H1 (cell line): ENCODE data around the gene AMPD3. TPM values are rescaled to one million over a fixed set of nuclear protein-coding genes. Genes with fewer than 3 reads are reported as not detected.

Source experiments
- CTCF ChIA-PET: fragments of 300-600 bp; sonication (Branson Sonifier 250); formaldehyde crosslinking; loops from one replicate; lab custom pipeline; 2021; ENCODE audit not compliant: partially characterized antibody; lab: Charles Lee
- POLR2A ChIA-PET: fragments of 300-600 bp; sonication (Branson Sonifier 250); formaldehyde crosslinking; loops from one replicate; lab custom pipeline; 2021; ENCODE audit warnings: inconsistent platforms; ENCODE audit not compliant: partially characterized antibody; lab: Charles Lee
- DNase-seq, 2 experiments: peaks; one replicate each; pipeline versions ENCODE4 v3.0.0 to v3.0.0-alpha.2; 2010 to 2022; ENCODE audit warnings: low spot score in 2 of 2, low read depth in 1 of 2, mixed read lengths in 1 of 2
- FAIRE-seq: peaks from 2 replicates; lab custom pipeline; 2011; peaks lifted over from hg19 to GRCh38; lab: Jason Lieb, UNC
- H2AFZ ChIP-seq: 2 replicates; pipeline ENCODE4 v1.8.1; 2012; ENCODE audit warnings: low read length, inconsistent platforms
- H2AK5ac ChIP-seq: 2 replicates; pipeline ENCODE4 v1.6.1; 2013; ENCODE audit warnings: low read depth, low read length
- H2BK120ac ChIP-seq: replicated peaks from 2 replicates; pipeline ENCODE3; 2013; ENCODE audit warnings: low read depth, low read length, inconsistent platforms
- H2BK12ac ChIP-seq: 2 replicates; pipeline ENCODE4 v1.6.1; 2013; ENCODE audit warnings: low read depth, low read length
- H2BK15ac ChIP-seq: 2 replicates; pipeline ENCODE4 v1.6.1; 2013; ENCODE audit warnings: low read length
- H2BK20ac ChIP-seq: 2 replicates; pipeline ENCODE4 v1.6.1; 2013; ENCODE audit warnings: low read length
- H2BK5ac ChIP-seq: 2 replicates; pipeline ENCODE4 v1.6.1; 2013; ENCODE audit warnings: low read depth, low read length
- H3K14ac ChIP-seq: 2 replicates; pipeline ENCODE4 v1.6.1; 2013; ENCODE audit warnings: inconsistent platforms; ENCODE audit not compliant: insufficient read length
- H3K18ac ChIP-seq: 2 replicates; pipeline ENCODE4 v1.6.1; 2013; ENCODE audit warnings: low read length; ENCODE audit errors: extremely low read depth
- H3K23ac ChIP-seq: 2 replicates; pipeline ENCODE4 v1.6.1; 2013; ENCODE audit warnings: inconsistent platforms; ENCODE audit not compliant: insufficient read length
- H3K23me2 ChIP-seq: 2 replicates; pipeline ENCODE4 v1.6.1; 2013; ENCODE audit warnings: low read depth, low read length
- H3K27ac ChIP-seq: 2 replicates; pipeline ENCODE4 v1.6.1; 2011; ENCODE audit warnings: low read depth, low read length, inconsistent platforms
- H3K27me3 ChIP-seq, 4 experiments: replicated peaks in 1 of 4; 1 replicate in 1 of 4; 2 replicates in 3 of 4; pipeline versions ENCODE4 v1.6.1 to v1.8.1; 2011 to 2013; ENCODE audit warnings: low read length in 3 of 4, mild to moderate bottlenecking in 3 of 4, inconsistent platforms in 2 of 4, mixed read lengths in 2 of 4, moderate library complexity in 1 of 4; ENCODE audit not compliant: control insufficient read depth in 3 of 4, insufficient read depth in 3 of 4; ENCODE audit errors: extremely low read depth in 1 of 4
- H3K36me3 ChIP-seq, 4 experiments: 2 replicates each; pipeline versions ENCODE4 v1.6.1 to v1.8.1; 2011 to 2013; ENCODE audit warnings: mild to moderate bottlenecking in 4 of 4, low read length in 3 of 4, moderate library complexity in 2 of 4, control low read depth in 1 of 4, inconsistent platforms in 1 of 4; ENCODE audit not compliant: insufficient read depth in 4 of 4, control insufficient read depth in 2 of 4
- H3K4ac ChIP-seq: replicated peaks from 2 replicates; pipeline ENCODE3; 2013; ENCODE audit warnings: low read length, low read depth, mixed read lengths, inconsistent platforms; ENCODE audit not compliant: insufficient read length
- H3K4me1 ChIP-seq, 4 experiments: replicated peaks in 1 of 4; 1 replicate in 1 of 4; 2 replicates in 3 of 4; pipeline versions ENCODE4 v1.6.1 to v1.8.1; 2011 to 2013; ENCODE audit warnings: low read length in 3 of 4, inconsistent platforms in 2 of 4, mixed read lengths in 1 of 4; ENCODE audit not compliant: insufficient read depth in 4 of 4, control insufficient read depth in 3 of 4
- H3K4me2 ChIP-seq, 2 experiments: 2 replicates each; pipeline versions ENCODE4 v1.6.1 to v1.8.1; 2011 to 2013; ENCODE audit warnings: low read depth in 2 of 2, low read length in 2 of 2, control low read depth in 1 of 2, inconsistent platforms in 1 of 2, mild to moderate bottlenecking in 1 of 2; ENCODE audit not compliant: insufficient read depth in 1 of 2
- H3K4me3 ChIP-seq, 4 experiments: fragments of 200-600, 300-600 bp in 1 of 4; sonication (generic), shearing (Covaris generic), sonication (Bioruptor Twin) in 1 of 4; 2 replicates each; pipeline versions ENCODE4 v1.5.1 to v1.8.1; 2011 to 2016; ENCODE audit warnings: low read length in 4 of 4, low read depth in 3 of 4, control low read depth in 2 of 4, inconsistent platforms in 2 of 4, mild to moderate bottlenecking in 2 of 4, mixed read lengths in 1 of 4, moderate library complexity in 1 of 4; ENCODE audit not compliant: insufficient read depth in 2 of 4; ENCODE audit errors: extremely low read depth in 1 of 4
- H3K56ac ChIP-seq: replicated peaks from 2 replicates; pipeline ENCODE3; 2013; ENCODE audit warnings: low read depth, mild to moderate bottlenecking, mixed read lengths, low read length, inconsistent platforms; ENCODE audit not compliant: insufficient read length
- H3K79me1 ChIP-seq: 2 replicates; pipeline ENCODE4 v1.6.1; 2013; ENCODE audit warnings: low read depth, low read length, control low read depth
- H3K79me2 ChIP-seq, 2 experiments: 2 replicates each; pipeline versions ENCODE4 v1.6.1 to v1.8.1; 2012 to 2013; ENCODE audit warnings: low read length in 2 of 2, mild to moderate bottlenecking in 2 of 2, inconsistent platforms in 1 of 2; ENCODE audit not compliant: insufficient read depth in 2 of 2, control insufficient read depth in 1 of 2
- H3K9ac ChIP-seq, 4 experiments: replicated peaks in 1 of 4; 1 replicate in 1 of 4; 2 replicates in 3 of 4; pipeline versions ENCODE4 v1.6.1 to v1.8.1; 2011 to 2013; ENCODE audit warnings: low read depth in 3 of 4, low read length in 3 of 4, control low read depth in 2 of 4, mild to moderate bottlenecking in 2 of 4, moderate library complexity in 2 of 4, inconsistent platforms in 1 of 4; ENCODE audit errors: extremely low read depth in 1 of 4
- H3K9me3 ChIP-seq, 2 experiments: 2 replicates each; pipeline versions ENCODE4 v1.6.1 to v1.8.1; 2012 to 2013; ENCODE audit warnings: mild to moderate bottlenecking in 2 of 2, moderate library complexity in 2 of 2, control low read depth in 1 of 2, inconsistent platforms in 1 of 2, low read depth in 1 of 2, low read length in 1 of 2, mixed read lengths in 1 of 2; ENCODE audit not compliant: insufficient read depth in 2 of 2
- H4K20me1 ChIP-seq, 2 experiments: replicated peaks in 1 of 2; 2 replicates each; pipeline versions ENCODE3 to v1.8.1; 2011 to 2013; ENCODE audit warnings: inconsistent platforms in 2 of 2, low read length in 2 of 2, mild to moderate bottlenecking in 1 of 2; ENCODE audit not compliant: insufficient read depth in 2 of 2, control insufficient read depth in 1 of 2
- H4K5ac ChIP-seq: 2 replicates; pipeline ENCODE4 v1.6.1; 2013; ENCODE audit warnings: low read length, low read depth, mixed read lengths, inconsistent platforms; ENCODE audit not compliant: insufficient read length
- H4K8ac ChIP-seq: 2 replicates; pipeline ENCODE4 v1.8.0; 2013; ENCODE audit warnings: mild to moderate bottlenecking, moderate library complexity, low read length, inconsistent platforms; ENCODE audit not compliant: insufficient read depth; ENCODE audit errors: extremely low read depth
- H4K91ac ChIP-seq: replicated peaks from 2 replicates; pipeline ENCODE3; 2013; ENCODE audit warnings: low read length, mixed read lengths, inconsistent platforms; ENCODE audit not compliant: insufficient read length
- BACH1 ChIP-seq: IDR thresholded peaks from 2 replicates; pipeline ENCODE4 v1.6.1; 2012; ENCODE audit warnings: low read length, improper control_type of control experiment
- BRCA1 ChIP-seq: IDR thresholded peaks from 2 replicates; pipeline ENCODE4 v1.6.1; 2012; ENCODE audit warnings: low read depth, low read length, improper control_type of control experiment
- CBX8 ChIP-seq: fragments of 300-800, 300-1000 bp; sonication (generic); IDR thresholded peaks from 2 replicates; pipeline ENCODE4 v1.7.1; 2016; ENCODE audit warnings: low read depth, low read length, borderline replicate concordance
- CEBPB ChIP-seq: IDR thresholded peaks from 2 replicates; pipeline ENCODE4 v1.6.1; 2012; ENCODE audit warnings: low read depth, low read length
- CREB1 ChIP-seq: IDR thresholded peaks from 2 replicates; pipeline ENCODE4 v1.6.1; 2012; ENCODE audit warnings: inconsistent platforms
- GABPA ChIP-seq: IDR thresholded peaks from 2 replicates; pipeline ENCODE4 v1.6.1; 2011; ENCODE audit warnings: mild to moderate bottlenecking, low read length, moderate library complexity, borderline replicate concordance; ENCODE audit not compliant: insufficient read depth
- HDAC6 ChIP-seq: IDR thresholded peaks from one replicate; pipeline ENCODE4 v1.7.1; 2012; ENCODE audit warnings: low read depth, mild to moderate bottlenecking, inconsistent platforms, low read length, moderate library complexity
- JUN ChIP-seq: IDR thresholded peaks from 2 replicates; pipeline ENCODE4 v1.6.1; 2011; ENCODE audit warnings: low read depth, mild to moderate bottlenecking, improper control_type of control experiment, low read length
- KDM4A ChIP-seq: IDR thresholded peaks from one replicate; pipeline ENCODE4 v1.7.1; 2012; ENCODE audit warnings: low read depth, mild to moderate bottlenecking, moderate library complexity, low read length, inconsistent platforms; ENCODE audit not compliant: severe bottlenecking
- NANOG ChIP-seq: IDR thresholded peaks from 2 replicates; pipeline ENCODE4 v1.6.1; 2011; ENCODE audit warnings: low read length, low read depth, mild to moderate bottlenecking, inconsistent platforms; ENCODE audit not compliant: insufficient read depth, poor library complexity, severe bottlenecking
- POLR2AphosphoS5 ChIP-seq: IDR thresholded peaks from 2 replicates; pipeline ENCODE4 v1.6.1; 2011; ENCODE audit warnings: low read depth, low read length
- POU5F1 ChIP-seq: IDR thresholded peaks from 2 replicates; pipeline ENCODE4 v1.6.1; 2011; ENCODE audit warnings: low read depth, mild to moderate bottlenecking, low read length, moderate library complexity
- SIRT6 ChIP-seq: IDR thresholded peaks from one replicate; pipeline ENCODE4 v1.7.1; 2012; ENCODE audit warnings: low read length, inconsistent platforms
- SRF ChIP-seq: IDR thresholded peaks from 2 replicates; pipeline ENCODE4 v1.6.1; 2011; ENCODE audit warnings: mild to moderate bottlenecking, low read depth, low read length, moderate library complexity
- ZNF274 ChIP-seq: IDR thresholded peaks from 2 replicates; pipeline ENCODE4 v1.7.0; 2012; ENCODE audit warnings: low read length, borderline replicate concordance; ENCODE audit errors: extremely low read depth
- WGBS, 2 experiments: shearing (Covaris generic) in 1 of 2; methylation state at CpG; one replicate each; pipeline versions ENCODE4 v1.1.6 to v1.1.7; 2013 to 2015; ENCODE audit warnings: low lambda C conversion rate in 2 of 2, mixed read lengths in 2 of 2, inconsistent platforms in 1 of 2, low coverage in 1 of 2, missing lambda C conversion rate in 1 of 2; ENCODE audit not compliant: insufficient replicate concordance in 2 of 2, insufficient coverage in 1 of 2, insufficient read length in 1 of 2; ENCODE audit errors: extremely low coverage in 1 of 2, missing lambda C conversion rate in 1 of 2; 5-methylcytosine and 5-hydroxymethylcytosine counted together
- polyA plus RNA-seq, 7 experiments: library from polyadenylated mRNA; depleted of rRNA in 3 of 7; stranded (reverse) in 5 of 7; unstranded in 2 of 7; fragments of >200 nt in 5 of 7; fragments of 200-250 nt in 2 of 7; gene quantifications; 1 replicate in 5 of 7; 2 replicates in 1 of 7; 4 replicates in 1 of 7; pipeline versions ENCODE4 v1.2.1 to v1.2.3, GENCODE V29; 2011 to 2013; ENCODE audit warnings: missing spikeins in 2 of 7, mixed read lengths in 2 of 7
- total RNA-seq: library from RNA; stranded (reverse); fragmentation: NEBNext Ultra II Directional; extraction: Animal tissue kit (Norgen Biotek cat#: 25700); gene quantifications from 2 replicates; pipeline ENCODE4 v1.2.1, GENCODE V29; 2021
- TF ChIP-seq, protein P1 (sequence below): IDR thresholded peaks from 2 replicates; pipeline ENCODE4 v1.6.1; 2012; ENCODE audit warnings: inconsistent platforms

AMPD3 gene
- total and polyA plus RNA-seq, 2 of the 8 experiments (the other 6 are each of a cell fraction or from before 2014, with no cell fraction given) = 4.0 to 6.3 TPM

- H2BK12ac ChIP-seq = no peak overlapping the region
- H3K4me3 ChIP-seq = no peak overlapping the region
- H3K4ac ChIP-seq = no peak overlapping the region
- H3K36me3 ChIP-seq = no peaks in the 10 kb centered on the region; a peak in 1 of 8 replicates
- DNase-seq = no peak
- H4K8ac ChIP-seq = no peak overlapping the region
- no peak overlapping the region for H3K18ac ChIP-seq
- H3K9ac ChIP-seq = no peak overlapping the region
- H3K79me2 ChIP-seq = no peaks in the 10 kb centered on the region
- no peak overlapping the region for H3K23ac ChIP-seq
- H2AK5ac ChIP-seq = no peak overlapping the region
- ChIA-PET CTCF (interaction anchor here (0.8 to 1.2 kb wide), 3 partner anchors 11 to 443 kb away, joined by 3 read pairs; no protein-coding TSS in a partner anchor), POLR2A (no interaction called here)
- H3K79me1 ChIP-seq = no peaks in the 10 kb centered on the region
- no peak overlapping the region for H2BK20ac ChIP-seq
- no peak overlapping the region for H3K14ac ChIP-seq
- no peaks in the 10 kb centered on the region; a peak in 1 of 7 replicates for H3K27me3 ChIP-seq
- H3K23me2 ChIP-seq = peaks cover 2% of the 10 kb centered on the region; the same call in 1 of the 2 replicates
- no peaks in the 10 kb centered on the region; a peak in 1 of 4 replicates for H3K9me3 ChIP-seq
- H3K56ac ChIP-seq = no peak overlapping the region
- no peak overlapping the region for H3K27ac ChIP-seq
- H2AFZ ChIP-seq = no peak overlapping the region
- no peak overlapping the region for H4K5ac ChIP-seq
- WGBS, 2 experiments = 88% methylated on average over 2 of the region's 2 CpGs; no CpG with 5 or more reads in 1 of the 2 experiments
- no peak for FAIRE-seq
- H3K4me2 ChIP-seq = no peak overlapping the region
- H2BK5ac ChIP-seq = no peak overlapping the region
- H4K91ac ChIP-seq = no peak overlapping the region
- no peaks in the 10 kb centered on the region for H4K20me1 ChIP-seq
- no peak overlapping the region for H2BK15ac ChIP-seq
- no peak overlapping the region for H2BK120ac ChIP-seq
- peaks cover 0 to 5% (median under 1%) of the 10 kb centered on the region in 4 experiments; a peak in 3 of 7 replicates for H3K4me1 ChIP-seq
- no peak for TF ChIP-seq JUN
- no peak for TF ChIP-seq HDAC6
- TF ChIP-seq BRCA1 = no peak
- no peak for TF ChIP-seq SIRT6
- no peak for TF ChIP-seq CREB1
- TF ChIP-seq, protein P1, sequence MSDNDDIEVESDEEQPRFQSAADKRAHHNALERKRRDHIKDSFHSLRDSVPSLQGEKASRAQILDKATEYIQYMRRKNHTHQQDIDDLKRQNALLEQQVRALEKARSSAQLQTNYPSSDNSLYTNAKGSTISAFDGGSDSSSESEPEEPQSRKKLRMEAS = no peak
- no peak for TF ChIP-seq KDM4A
- no peak for TF ChIP-seq GABPA
- no peak for TF ChIP-seq CBX8
- no peak for TF ChIP-seq POLR2AphosphoS5
- TF ChIP-seq ZNF274 = no peak
- TF ChIP-seq POU5F1 = no peak
- no peak for TF ChIP-seq NANOG
- TF ChIP-seq SRF = no peak
- TF ChIP-seq CEBPB = no peak
- TF ChIP-seq BACH1 = no peak
Measured at GRCh38 chr11:10492084-10492483, 37.0 kb downstream of the AMPD3 start.
